GM18868 (cell line): ENCODE data around the gene SRC.

ENCODE experiments used
- ATAC-seq: cut with Tn5 transposase; IDR thresholded peaks from one replicate; pipeline ENCODE4 v1.9.1; 2021; ENCODE audit warnings: mild to moderate bottlenecking, moderate library complexity; ENCODE audit not compliant: unreplicated experiment

The SRC gene

DNA sequence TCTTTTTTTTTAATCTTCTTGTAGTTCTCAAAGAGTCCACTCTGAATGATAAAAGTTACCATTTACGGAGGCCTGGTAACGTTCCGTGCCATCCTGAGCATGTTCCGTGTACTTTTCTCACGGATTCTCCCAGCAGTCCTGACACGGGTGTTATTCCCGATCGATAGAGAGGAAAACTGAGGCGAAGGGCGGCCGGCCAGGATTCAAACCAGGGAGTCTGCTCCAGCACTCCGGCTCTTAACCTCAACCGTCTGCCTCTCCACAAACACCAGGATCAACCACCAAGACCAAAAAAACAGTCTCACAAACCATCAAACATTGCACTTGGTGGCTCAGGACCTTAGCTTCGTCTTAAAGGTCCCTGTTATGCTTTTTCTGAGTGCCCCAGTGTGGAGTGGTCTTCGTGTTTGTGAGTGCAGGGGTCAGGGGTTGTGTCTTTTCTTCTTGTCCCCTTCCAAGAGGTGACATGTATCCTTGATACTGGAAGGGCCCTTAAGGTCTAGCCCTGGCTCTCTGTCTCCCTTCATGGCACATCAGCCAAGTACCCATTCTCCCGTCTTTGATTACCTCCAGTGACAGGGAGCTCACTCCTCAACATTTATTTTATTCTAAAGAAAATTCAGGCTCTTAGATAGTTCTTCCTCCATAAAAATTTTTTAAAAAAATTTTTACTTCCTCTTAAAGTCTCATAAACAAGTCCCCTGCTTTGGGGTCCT lies 35.1 kb downstream of the SRC start:
- no peak for ATAC-seq

DNA sequence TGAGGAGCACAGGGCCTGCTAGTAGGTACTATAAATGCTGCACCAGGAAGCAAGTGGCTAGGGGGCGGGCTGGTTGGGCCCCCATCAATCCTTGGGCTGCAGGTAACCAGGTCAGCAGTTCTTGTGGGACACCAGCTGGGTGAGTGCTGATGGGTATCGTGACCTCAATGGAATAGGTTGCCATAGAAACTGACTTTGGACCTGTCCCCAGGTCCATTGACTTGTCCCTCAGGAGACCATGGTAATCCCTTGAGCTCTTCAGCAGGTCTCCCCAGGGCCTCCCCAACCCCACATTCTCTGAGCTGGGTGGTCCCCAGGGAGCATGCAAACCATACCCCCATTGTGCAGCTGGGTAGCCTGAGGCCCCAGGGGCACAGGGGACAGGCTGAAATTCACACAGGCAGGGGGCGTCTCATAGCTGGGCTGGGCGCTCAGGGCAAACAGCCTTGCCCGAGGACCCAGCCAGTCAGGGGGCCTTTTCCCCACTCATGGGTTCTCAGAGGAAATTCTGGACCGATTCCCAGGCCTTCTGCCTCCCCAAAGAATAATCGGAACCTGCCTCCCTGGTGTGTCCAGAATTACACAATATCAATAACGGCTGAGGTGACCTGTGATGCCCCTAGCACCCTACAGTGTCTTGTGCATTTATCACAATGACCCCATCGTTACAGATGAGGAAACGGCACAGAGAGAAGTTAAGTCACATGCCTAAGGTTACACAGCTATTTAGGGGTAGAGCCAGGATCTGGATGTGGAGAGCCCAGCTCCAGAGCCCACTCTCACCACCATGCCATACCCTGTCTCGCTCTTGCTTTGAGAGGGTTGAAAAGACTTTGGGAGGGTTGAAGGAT lies 35.9 kb downstream of the SRC start:
- ATAC-seq: no peak

DNA sequence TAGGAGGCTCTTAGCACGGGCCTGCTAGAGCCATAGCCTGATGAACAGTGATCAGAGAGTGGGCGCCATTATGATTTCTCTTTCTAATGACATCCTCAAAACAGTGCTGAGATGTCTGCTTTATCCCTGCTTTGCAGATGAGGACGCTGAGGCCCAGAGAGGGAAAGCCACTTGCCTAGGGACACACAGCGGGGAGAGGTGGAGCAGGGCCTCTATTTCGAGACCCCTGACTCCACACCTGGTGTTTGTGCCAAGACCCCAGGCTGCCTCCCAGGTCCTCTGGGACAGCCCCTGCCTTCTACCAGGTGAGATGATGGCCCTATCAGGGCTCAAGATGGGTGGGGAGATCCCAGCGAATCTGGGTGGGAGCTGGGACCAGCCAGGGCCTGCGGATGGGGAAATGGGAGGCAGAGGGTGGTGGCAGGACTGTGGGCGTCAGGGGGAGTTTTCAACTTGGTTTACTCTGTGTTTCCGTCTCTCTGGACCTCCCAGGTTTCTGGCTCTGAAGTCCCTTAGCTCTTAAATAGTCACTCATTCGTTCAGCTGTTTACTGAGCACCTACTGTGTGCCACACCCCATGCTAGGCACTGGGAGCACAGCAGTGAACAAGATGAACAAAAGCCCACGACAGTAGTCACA lies 36.7 kb downstream of the SRC start:
- ATAC-seq: no peak

DNA sequence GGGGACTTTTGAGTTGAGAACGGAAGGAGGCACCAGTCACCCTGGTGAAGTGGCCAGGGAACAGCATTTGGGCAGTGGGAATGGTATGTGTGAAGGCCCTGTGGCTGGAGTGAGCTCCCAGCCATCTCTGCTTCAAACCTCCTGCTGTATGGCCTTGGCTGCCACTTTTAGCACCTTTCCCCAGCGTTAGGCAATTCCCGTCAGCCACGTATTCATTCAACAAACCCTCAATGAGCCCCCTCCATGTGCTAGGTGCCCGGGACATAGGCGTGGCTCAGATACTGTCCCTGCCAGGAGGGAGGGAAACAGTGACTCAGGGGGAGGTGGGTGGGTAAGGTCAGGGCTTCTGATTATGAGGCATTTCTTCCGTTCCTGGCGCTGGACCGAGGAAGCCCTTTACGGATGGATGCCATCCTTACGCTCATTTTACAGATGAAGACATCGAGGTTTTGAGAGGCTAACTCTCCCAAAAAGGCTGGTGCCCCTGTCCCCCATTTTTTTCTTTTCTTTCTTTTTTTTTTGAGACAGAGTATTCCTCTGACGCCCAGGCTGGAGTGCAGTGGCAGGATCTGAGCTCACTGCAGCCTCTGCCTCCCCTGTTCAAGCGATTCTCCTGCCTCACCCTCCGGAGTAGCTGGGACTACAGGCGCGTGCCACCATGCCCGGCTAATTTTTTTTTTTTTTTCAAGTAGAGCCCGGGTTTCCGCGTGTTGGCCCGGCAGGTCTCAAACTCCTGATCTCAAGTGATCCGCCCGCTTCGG lies 37.5 kb downstream of the SRC start:
- ATAC-seq: no peak

DNA sequence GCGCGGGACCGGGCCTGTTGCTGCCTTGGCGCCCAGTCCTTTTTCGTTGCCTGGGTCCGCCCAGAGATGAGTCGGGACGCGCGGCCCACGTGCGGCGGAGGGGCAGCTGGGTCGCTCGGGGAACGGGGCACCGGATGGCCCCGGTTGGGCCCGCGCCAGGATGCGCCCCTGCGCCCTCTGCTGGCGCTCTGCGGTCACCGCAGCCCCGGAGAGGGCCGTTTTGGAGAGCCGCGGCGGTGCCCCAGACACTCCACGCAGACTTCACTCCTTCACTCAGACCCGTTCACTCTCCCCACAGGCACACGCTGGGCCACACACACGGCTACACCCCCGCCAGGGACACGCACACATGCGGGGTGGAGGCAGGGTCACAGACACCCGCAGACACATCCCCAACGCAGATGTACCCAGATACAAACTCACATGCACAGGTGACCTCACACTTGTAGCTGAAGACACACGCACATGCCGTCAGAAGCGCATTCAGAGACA lies 38.8 kb downstream of the SRC start:
- ATAC-seq: peak; percentile 43

DNA sequence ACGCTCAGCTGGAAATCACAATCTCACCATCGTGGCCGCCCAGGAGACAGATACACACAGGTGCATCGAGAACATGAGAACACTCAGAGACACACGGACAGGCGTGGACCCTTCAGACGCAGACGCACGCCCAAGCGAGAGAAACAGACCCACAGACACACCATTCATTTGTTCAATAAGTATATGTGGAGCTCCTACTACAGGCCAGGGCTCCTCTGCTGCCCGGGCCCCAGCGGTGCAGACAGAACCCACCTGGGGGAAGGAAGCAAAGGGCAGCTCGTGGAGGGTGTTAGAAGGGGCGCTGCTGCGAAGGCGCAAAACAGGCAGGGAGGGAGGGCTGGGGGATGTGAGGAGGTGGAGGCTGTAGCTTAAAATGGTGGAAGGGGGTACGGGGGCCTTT lies 39.2 kb downstream of the SRC start:
- no peak for ATAC-seq

DNA sequence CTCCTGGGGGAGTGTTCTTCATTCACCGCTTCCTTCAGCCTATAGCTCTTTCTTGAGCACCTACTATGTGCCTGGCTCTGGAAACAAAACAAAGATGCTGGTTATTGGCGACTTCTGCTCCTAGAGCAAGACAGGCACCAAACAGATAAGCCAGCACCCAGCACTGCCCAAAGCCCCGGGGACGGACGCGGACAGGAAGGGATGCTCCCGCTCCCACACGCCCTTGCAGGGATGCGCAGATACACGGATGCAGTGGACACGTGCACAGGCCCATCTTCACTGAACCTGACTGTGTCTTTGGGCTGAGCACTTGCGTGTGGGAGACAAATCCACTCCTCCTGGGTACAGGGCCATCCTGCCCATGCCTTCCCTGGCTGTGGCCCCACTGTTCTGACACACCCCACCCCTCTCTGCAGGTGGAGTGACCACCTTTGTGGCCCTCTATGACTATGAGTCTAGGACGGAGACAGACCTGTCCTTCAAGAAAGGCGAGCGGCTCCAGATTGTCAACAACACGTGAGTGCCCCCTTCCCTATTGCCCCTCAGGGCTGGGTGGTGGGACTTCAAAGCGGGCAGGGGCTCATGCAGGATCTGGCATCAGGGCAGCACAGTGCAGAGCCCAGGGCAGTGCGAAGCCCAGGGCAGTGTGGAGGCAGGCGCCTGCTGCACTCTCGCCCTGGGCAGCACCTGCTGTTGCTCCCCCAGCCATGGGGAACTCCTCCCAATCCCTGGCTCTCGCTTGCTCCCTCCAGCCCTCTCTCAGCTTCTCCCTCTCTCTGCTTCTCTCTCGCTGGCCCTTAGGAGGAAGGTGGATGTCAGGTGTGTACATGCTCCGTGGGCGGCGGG lies 39.9 kb downstream of the SRC start:
- ATAC-seq: no peak

DNA sequence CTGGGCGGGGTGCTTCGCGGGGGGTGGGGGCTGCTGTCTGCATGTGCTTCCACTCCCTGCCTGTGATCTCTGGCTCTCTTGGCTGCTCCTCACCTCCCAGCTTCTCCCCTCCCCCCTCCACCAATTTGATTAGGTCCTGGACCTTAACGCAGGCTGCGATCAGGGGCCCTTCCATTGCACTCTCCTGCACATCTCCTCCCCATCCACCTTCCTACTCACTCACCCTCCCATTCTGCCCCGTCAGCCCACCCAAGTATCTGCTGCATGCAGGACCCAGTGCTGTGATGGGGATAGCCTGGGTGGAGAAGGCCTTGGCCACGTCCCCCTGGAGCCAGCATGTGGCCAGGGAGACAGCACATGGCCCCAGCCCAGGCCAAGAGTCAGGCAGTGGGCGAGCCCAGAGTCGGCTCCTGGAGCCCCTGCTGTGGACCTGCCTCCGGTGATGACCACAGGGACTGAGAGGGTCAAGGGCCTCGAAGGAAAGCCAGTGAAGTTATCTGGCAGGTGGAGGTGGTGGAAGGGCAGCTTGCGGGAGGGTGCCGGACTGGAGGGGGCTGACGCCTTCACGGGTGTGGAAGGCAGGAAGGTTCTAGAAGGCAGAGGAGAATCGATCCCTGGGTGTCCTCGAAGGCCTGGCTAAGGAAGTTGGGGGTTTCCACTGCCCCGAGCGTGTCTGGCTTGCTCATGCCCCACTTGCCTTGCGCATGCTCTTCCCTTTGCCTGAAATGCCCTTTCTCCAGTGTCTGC lies 40.7 kb downstream of the SRC start:
- no peak for ATAC-seq

DNA sequence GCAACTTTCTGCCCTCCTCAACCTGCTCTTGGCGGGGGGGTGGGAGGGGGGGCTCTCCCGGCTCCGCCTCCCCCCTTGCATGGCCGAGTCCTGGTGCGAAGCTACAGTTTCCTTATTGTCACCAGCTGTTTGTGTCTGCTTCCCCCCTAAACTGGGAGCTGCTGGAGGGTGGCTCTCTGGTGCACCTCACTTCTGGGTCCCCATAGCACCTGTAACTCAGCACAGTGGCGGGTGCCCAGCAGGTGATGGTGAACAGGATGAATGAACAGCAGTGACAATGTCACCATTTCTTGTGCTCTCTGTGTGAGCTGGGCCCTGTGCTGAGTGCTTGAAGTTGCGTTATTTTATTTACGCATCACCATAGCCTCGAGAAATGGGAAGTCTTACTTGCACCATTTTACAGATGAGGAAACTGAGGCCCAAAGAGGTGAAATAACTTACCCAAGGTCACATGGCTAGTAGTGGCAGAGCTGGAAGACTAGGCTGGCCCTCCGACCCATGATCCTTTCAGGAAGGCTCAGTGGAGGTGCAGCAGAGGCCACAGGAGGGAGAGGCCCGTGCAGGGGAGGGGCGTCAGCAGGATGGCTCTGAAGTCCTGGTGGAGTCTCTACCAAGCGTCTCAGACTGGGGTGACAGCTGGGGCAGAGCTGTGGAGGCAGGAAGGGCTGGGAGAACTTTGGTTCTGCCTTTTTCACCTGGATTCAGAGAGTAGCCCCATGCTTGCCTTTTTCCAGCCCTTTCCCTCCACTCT lies 41.8 kb downstream of the SRC start:
- no peak for ATAC-seq

DNA sequence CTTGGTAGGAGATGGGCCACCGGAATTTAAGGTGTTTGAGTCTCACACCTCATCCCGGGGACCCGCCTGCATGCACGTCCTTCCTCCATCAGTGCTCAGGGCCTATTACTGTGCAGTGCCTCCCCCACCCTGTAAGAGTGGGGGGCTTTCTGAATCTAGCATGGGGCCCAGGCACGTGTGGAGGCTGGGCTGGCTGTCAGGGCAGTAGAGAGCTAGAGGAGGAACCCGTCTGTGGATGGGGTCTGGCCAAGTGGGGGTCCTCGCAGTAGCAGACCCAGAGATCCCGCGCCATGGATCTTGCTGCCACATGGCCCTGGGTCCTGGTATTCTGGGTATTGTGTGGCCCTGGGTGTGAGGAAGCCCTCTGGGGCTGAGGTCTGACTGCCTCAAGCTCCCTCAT lies 42.9 kb downstream of the SRC start:
- no peak for ATAC-seq

DNA sequence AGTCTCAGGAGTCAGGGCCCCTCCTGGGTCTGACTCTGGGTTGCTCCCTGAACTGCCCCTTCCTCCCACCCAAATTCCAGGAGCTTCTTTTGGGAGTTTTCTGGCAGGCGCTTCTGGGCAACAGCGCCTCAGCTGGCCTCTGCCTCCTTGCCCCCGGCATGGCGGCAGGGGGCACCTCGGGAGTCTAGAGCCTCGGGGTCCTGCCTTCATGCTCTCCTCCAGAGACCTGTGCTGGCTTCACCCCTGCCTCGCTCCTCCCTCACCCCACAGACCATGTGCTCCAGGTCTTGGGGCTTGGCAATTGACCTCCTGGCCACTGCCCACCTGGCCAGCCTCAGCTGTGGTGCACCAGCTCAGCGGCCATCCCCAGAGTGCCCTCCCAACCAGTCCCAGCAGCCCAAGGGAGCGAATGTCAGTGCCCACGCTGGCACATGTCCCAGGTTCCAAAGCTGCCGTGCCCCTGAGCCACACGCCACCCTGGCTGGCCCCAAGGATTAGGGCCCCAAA lies 43.4 kb downstream of the SRC start:
- ATAC-seq: no peak

DNA sequence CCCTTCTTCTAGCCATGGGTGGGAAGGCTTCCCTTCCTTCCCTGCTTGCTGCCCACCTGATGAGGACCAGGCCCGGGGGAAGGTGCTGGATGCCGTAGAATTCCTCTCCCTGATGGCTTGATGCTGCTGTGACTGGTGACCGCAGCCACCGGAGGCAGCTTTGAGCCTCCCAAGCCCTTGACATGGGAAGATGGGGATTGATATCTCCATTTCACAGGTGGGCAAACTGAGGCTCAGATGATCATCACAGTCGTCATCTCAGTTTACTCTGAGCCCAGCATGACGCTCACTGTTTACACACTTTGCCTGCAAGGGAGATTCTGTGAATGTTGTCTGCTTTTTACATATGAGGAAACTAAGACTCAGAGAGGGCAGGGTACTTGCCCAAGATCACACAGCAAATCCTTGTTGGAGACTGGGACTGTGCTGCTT lies 43.9 kb downstream of the SRC start:
- ATAC-seq: no peak

DNA sequence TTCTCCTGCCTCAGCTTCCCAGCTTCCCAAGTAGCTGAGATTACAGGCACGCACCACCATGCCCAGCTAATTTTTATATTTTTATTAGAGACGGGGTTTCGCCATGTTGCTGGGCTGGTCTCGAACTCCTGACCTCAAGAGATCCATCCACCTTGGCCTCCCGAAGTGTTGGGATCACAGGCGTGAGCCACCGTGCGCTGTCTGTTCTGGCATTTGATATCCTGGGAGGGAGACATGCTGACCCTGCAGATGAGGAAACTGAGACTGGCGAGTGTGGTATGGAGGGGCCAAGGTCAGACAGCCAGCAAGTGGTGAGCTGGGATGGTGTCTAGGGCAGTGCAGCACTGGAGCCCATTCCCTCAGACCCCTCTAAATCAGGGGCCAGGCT lies 44.6 kb downstream of the SRC start:
- no peak for ATAC-seq

DNA sequence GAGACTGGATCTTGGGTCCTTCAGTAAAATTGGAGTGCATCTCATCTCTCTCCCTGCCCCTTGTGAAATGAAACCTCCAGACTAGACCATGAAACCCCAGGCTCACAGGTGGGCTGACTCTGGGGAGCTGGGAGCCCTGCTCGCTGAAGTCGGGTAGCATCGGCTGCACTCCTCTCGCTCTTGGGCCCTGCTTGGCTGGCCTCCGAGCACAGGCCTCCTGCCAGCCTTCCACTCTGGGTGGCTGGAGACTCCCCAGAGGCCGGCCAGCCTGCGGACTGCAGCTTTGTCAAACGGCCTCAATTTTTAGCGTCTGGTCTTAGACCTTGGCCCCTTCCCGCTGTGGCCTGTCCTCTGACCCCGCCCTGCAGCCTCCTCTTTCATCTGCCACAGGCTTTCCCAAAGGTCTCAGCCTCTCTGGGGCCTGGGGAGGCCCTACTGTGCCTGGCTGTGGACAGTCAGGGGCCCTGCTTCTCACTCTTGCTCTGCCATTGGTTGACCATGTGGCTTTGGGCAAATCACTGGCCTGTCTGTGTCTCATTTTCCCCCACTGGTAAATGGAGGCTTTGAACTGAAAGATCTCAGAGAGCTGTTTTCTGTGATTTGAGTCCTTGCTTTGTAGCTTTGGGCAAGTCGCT lies 45.1 kb downstream of the SRC start:
- ATAC-seq: no peak

DNA sequence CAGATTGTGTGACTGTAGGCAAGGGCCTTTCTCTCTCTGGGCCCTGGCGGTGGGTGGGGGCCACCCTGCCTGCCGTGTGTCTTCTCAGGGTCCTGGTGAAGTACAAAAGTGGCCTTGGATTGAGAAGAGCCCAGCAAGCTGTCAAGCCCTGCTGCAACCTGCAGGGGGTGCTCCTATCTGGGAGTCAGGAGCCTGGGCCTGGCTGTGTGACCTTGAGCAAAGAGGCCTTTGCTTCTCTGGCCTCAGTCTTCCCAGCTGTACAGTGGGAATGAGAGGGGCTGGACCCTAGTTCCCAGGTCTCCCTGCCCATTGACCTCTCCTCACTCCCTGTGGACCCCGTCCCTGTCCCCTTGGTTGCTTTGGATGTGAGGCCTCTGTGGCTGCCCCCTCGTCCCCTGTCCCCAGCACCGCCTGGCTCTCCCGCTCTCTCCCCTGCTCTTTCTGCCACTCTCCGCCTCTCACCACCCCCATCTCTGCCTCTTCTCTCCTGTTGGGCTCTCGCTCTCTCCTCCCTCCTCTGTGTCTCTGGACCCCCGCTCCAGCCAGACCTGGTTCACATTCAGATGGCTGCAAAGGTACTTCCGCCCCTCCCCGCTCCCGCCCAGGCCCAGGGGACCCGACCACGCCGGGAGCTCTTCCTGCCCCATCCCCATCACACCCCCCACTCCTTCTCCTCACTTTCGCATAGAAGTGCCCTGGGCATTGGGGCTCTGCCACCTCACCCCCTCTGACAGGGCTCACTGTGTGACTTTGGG lies 46.7 kb downstream of the SRC start:
- ATAC-seq: no peak

DNA sequence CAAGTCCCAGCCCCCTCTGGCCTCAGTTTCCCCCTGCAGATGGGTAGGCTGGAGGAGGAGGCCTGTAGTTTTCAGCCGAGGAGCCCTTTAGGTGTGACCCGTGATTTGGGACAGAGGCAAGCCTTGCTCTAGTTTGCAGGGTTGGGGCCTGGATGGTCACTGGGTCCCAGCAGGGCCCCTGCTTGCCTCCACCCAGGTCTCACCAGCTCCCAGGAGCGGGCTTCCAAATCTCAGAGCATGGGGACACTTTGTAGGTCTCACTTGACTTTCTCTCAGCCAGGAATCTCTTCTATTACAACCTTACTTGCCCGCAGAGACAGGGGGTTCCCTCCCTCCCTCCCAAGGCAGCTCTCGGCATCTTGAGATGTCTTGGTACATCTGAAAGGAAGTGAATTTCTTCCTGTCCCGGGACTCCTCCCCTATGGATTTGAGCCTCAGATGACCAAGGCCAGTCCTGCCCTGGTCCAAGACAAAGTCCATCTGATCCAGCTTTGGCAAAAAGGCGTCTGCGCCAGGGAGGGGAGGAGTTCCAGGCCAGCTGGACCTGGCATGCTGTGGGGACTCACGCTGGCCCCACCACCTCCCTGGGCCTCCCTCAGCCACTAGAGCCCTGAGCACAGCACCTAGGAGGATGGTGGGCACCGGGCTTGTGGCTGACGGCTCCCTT lies 47.4 kb downstream of the SRC start:
- ATAC-seq: no peak
